Fibroblast of lung (primary cell): Measurements from ENCODE around the gene IGSF11. TPM values are rescaled to one million over a fixed set of nuclear protein-coding genes. Genes with fewer than 3 reads are reported as not detected.

Source experiments
- DNase-seq, 2 donors: peaks; one replicate each; pipeline versions ENCODE4 v3.0.0 to v3.0.0-alpha.2; 2010; ENCODE audit warnings: low read depth in 2 of 2
- H2AFZ ChIP-seq: 2 replicates; pipeline ENCODE4 v1.5.1; 2012; ENCODE audit warnings: low read length, control low read depth, inconsistent platforms
- H3K27ac ChIP-seq: 2 replicates; pipeline ENCODE4 v1.5.1; 2011; ENCODE audit warnings: low read length, control low read depth; ENCODE audit not compliant: insufficient read depth
- H3K27me3 ChIP-seq: 2 replicates; pipeline ENCODE4 v1.5.1; 2011; ENCODE audit warnings: mild to moderate bottlenecking, low read length; ENCODE audit not compliant: control insufficient read depth, insufficient read depth
- H3K36me3 ChIP-seq: 2 replicates; pipeline ENCODE4 v1.5.1; 2011; ENCODE audit warnings: low read length; ENCODE audit not compliant: control insufficient read depth, insufficient read depth
- H3K4me1 ChIP-seq: 2 replicates; pipeline ENCODE4 v1.5.1; 2011; ENCODE audit warnings: low read length; ENCODE audit not compliant: control insufficient read depth, insufficient read depth; ENCODE audit errors: extremely low read depth
- H3K4me2 ChIP-seq: 2 replicates; pipeline ENCODE4 v1.5.1; 2011; ENCODE audit warnings: low read length, control low read depth; ENCODE audit not compliant: insufficient read depth; ENCODE audit errors: extremely low read depth
- H3K4me3 ChIP-seq, 4 experiments: fragments of 200-600 bp in 1 of 4; sonication (generic) in 1 of 4; replicated peaks in 1 of 4; 2 replicates each; pipeline ENCODE4 v1.5.1; 2011 to 2016; ENCODE audit warnings: low read length in 4 of 4, low read depth in 3 of 4, mild to moderate bottlenecking in 3 of 4, control low read depth in 2 of 4, inconsistent platforms in 1 of 4, mixed read lengths in 1 of 4; ENCODE audit not compliant: insufficient read depth in 1 of 4; ENCODE audit errors: control extremely low read depth in 1 of 4
- H3K79me2 ChIP-seq: 2 replicates; pipeline ENCODE4 v1.5.1; 2012; ENCODE audit warnings: mild to moderate bottlenecking, low read length, inconsistent platforms; ENCODE audit not compliant: control insufficient read depth, insufficient read depth
- H3K9ac ChIP-seq: 2 replicates; pipeline ENCODE4 v1.5.1; 2011; ENCODE audit warnings: mild to moderate bottlenecking, low read length, control low read depth; ENCODE audit not compliant: insufficient read depth
- H3K9me3 ChIP-seq: 2 replicates; pipeline ENCODE4 v1.5.1; 2012; ENCODE audit warnings: low read depth, low read length; ENCODE audit not compliant: control insufficient read depth, insufficient read depth
- H4K20me1 ChIP-seq: 2 replicates; pipeline ENCODE4 v1.5.1; 2011; ENCODE audit warnings: low read length; ENCODE audit not compliant: control insufficient read depth, insufficient read depth; ENCODE audit errors: extremely low read depth
- EZH2 ChIP-seq: IDR thresholded peaks from 2 replicates; pipeline ENCODE4 v1.5.1; 2012; ENCODE audit warnings: low read length, control low read depth, mild to moderate bottlenecking; ENCODE audit errors: missing control alignments
- polyA plus RNA-seq, 2 donors: library from polyadenylated mRNA; depleted of rRNA in 1 of 2; stranded (reverse) in 1 of 2; unstranded in 1 of 2; fragments of >200 nt; gene quantifications; 2 replicates each; pipeline ENCODE4 v1.2.1, GENCODE V29; 2011 to 2012; ENCODE audit warnings: missing spikeins in 1 of 2
- total RNA-seq: library from RNA; depleted of rRNA; stranded (reverse); fragments of >200 nt; gene quantifications from 2 replicates; pipeline ENCODE4 v1.2.1, GENCODE V29; 2014
- TF ChIP-seq, protein P1 (sequence below), 2 donors: IDR thresholded peaks in 1 of 2; conservative IDR thresholded peaks in 1 of 2; 1 replicate in 1 of 2; 2 replicates in 1 of 2; pipeline ENCODE4 v1.5.1; 2011 to 2012; ENCODE audit warnings: low read length in 2 of 2, control low read depth in 1 of 2, inconsistent platforms in 1 of 2, low read depth in 1 of 2, mild to moderate bottlenecking in 1 of 2

The IGSF11 gene
- total and polyA plus RNA-seq, 2 donors (not counting 1 experiment from before 2014, with no cell fraction given), result under 0.01 TPM; not detected in 1

DNA sequence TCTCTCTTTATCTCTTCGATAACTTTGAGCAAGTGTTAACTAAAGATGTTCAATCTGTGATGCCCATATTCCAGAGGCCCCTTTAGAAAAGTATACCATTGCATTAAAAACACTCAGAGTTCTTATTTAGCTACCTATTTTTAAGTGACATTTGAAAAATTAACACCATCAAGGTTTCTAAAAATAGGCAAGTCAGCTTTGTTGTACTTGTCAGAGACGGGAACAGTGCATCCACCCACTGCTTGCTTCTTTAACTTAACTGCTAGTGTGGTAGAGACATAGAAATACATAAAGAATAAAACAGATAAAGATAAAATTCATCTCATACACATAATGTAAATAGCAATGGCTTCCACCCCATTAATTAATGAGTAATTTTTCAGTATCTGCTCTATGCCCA, 66.0 kb downstream of the IGSF11 start:
- no peaks in the 10 kb centered on the region for H3K36me3 ChIP-seq
- H3K9ac ChIP-seq, result no peak overlapping the region
- H2AFZ ChIP-seq, result no peak overlapping the region
- TF ChIP-seq, protein P1, sequence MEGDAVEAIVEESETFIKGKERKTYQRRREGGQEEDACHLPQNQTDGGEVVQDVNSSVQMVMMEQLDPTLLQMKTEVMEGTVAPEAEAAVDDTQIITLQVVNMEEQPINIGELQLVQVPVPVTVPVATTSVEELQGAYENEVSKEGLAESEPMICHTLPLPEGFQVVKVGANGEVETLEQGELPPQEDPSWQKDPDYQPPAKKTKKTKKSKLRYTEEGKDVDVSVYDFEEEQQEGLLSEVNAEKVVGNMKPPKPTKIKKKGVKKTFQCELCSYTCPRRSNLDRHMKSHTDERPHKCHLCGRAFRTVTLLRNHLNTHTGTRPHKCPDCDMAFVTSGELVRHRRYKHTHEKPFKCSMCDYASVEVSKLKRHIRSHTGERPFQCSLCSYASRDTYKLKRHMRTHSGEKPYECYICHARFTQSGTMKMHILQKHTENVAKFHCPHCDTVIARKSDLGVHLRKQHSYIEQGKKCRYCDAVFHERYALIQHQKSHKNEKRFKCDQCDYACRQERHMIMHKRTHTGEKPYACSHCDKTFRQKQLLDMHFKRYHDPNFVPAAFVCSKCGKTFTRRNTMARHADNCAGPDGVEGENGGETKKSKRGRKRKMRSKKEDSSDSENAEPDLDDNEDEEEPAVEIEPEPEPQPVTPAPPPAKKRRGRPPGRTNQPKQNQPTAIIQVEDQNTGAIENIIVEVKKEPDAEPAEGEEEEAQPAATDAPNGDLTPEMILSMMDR (conservative IDR thresholded peaks at IDR 0.05 in 1 of 2, IDR thresholded peaks at IDR 0.05 in 1 of 2; ENCODE audit: low read depth in 1 of 2, low read length in 2 of 2), result no peak
- TF ChIP-seq EZH2, result no peak
- H4K20me1 ChIP-seq, result no peaks in the 10 kb centered on the region
- no peaks in the 10 kb centered on the region for H3K27me3 ChIP-seq
- no peaks in the 10 kb centered on the region for H3K9me3 ChIP-seq
- no peak for DNase-seq
- no peaks in the 10 kb centered on the region for H3K79me2 ChIP-seq
- H3K4me1 ChIP-seq, result no peaks in the 10 kb centered on the region
- no peak overlapping the region for H3K4me3 ChIP-seq
- H3K4me2 ChIP-seq, result no peak overlapping the region
- no peak overlapping the region for H3K27ac ChIP-seq

DNA sequence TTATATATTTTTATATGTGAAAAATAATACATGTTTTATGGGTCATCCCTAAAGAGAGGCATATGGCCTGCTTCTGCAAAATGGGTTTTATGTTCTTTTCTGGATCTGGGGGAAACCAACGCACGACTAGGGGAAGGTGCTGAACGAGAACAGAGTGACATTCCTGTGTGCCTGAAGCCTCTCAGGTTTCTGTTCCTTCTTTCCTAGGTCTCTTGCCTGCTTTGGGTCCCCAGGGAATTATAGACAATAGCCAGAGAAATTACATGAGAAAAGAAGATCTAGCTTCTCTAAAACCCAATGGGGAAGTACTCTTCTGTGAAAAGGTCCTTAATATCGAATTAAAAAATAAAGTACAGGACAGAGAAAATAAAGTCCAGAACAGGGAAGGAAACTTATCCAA, 66.5 kb downstream of the IGSF11 start:
- Histone ChIP-seq H3K9me3 (no peaks in the 10 kb centered on the region), H3K27ac (no peak overlapping the region), H2AFZ (no peak overlapping the region), H3K36me3 (no peaks in the 10 kb centered on the region), H4K20me1 (no peaks in the 10 kb centered on the region), H3K79me2 (no peaks in the 10 kb centered on the region), H3K27me3 (no peaks in the 10 kb centered on the region), H3K4me3 (no peak overlapping the region), H3K4me2 (no peak overlapping the region), H3K4me1 (no peaks in the 10 kb centered on the region), H3K9ac (no peak overlapping the region)
- TF ChIP-seq EZH2, result no peak
- TF ChIP-seq, protein P1 (conservative IDR thresholded peaks at IDR 0.05 in 1 of 2, IDR thresholded peaks at IDR 0.05 in 1 of 2; ENCODE audit: low read depth in 1 of 2, low read length in 2 of 2), result no peak
- DNase-seq, result no peak

DNA sequence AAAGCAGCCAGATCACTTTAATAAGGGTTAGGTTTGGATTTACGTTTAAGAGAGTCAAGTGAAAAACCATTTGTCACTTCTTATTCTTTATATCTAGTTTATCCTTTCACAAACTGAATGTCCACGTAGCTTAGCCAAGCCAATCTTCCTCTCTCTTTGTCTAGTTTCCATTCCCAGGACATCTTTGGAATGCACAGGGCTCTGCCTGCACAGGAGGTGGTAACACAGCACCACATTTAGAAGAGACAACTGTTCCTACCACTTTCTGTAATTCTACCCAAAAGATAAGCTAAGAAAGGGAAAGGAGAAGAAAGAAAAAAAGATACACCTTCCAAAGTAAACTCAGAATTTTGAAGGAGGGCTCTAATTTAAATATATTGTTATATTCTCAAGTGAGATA, 67.9 kb downstream of the IGSF11 start:
- no peak overlapping the region for H3K9ac ChIP-seq
- no peaks in the 10 kb centered on the region for H3K79me2 ChIP-seq
- no peaks in the 10 kb centered on the region for H4K20me1 ChIP-seq
- H3K27me3 ChIP-seq, result no peaks in the 10 kb centered on the region
- H3K9me3 ChIP-seq, result no peaks in the 10 kb centered on the region
- TF ChIP-seq, protein P1 (conservative IDR thresholded peaks at IDR 0.05 in 1 of 2, IDR thresholded peaks at IDR 0.05 in 1 of 2; ENCODE audit: low read depth in 1 of 2, low read length in 2 of 2), result no peak
- TF ChIP-seq EZH2, result no peak
- no peak overlapping the region for H3K4me3 ChIP-seq
- H3K27ac ChIP-seq, result no peak overlapping the region
- no peaks in the 10 kb centered on the region for H3K36me3 ChIP-seq
- H2AFZ ChIP-seq, result no peak overlapping the region
- no peak for DNase-seq
- no peak overlapping the region for H3K4me2 ChIP-seq
- no peaks in the 10 kb centered on the region for H3K4me1 ChIP-seq
